ENCODE data around the gene INO80.

The INO80 gene

DNA sequence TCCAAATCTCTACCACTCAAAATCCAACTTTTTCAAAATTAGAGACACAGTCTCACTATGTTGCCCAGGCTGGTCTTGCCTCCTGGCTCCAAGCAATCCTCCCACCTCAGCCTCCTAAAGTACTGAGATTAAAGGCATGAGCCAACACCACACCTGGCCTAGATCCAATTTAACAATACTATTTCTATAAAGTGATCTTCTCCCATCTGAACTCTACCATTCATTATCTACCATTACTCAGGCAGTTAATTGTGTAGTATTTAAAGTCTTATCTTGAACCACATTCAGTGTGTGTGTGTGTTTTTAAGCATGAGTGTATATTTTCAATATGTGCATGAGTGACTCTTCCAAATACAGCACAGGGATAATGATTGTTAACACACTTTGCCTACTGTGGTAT is 77.0 kb downstream of the INO80 start:
- peak; percentile 82 for DNase-seq

DNA sequence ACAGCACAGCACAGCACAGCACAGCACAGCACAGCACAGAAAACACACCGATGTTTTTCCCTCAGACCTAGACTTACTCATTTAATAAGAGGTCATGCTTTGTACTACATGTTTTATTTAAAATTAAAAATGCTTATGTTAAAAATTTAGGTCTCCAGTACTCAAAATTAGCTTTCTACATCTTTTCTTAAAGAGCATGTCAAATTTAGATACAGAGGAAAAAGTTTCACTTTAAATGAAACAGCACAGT is 84.1 kb downstream of the INO80 start:
- DNase-seq = no peak

DNA sequence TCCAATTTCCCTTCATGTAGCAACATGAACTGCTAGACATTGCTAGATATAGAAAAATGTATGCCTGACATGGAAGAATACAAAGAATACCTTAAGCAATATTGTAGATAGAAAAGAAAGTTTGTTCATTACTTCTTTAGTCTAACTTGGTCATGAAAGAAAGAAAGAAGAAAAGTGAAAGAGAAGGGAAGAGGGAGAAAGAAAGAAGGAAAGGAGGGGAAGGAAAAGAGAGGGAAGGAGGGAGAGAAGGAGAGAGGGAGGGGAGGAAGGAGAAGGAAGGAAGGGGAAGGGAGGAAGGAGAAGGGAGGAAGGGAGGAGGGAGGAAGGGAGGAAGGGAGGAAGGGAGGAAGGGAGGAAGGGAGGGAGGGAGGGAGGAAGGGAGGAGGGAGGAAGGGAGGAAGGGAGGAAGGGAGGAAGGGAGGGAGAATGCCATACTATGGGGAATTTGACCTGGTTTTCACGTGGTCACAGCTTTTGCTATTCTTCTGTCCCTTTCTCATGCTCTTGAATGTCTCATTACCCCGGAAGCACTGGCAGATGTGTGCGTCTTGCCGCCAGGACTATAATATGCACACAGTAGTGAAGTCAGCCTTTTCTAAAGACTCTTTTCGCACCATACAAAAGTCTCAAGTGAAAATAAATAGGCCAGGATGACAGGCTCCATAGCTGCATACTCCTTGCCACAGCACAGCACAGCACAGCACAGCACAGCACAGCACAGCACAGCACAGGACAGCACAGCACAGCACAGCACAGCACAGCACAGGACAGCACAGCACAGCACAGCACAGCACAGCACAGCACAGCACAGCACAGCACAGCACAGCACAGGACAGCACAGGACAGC is 84.6 kb downstream of the INO80 start:
- DNase-seq = no peak

DNA sequence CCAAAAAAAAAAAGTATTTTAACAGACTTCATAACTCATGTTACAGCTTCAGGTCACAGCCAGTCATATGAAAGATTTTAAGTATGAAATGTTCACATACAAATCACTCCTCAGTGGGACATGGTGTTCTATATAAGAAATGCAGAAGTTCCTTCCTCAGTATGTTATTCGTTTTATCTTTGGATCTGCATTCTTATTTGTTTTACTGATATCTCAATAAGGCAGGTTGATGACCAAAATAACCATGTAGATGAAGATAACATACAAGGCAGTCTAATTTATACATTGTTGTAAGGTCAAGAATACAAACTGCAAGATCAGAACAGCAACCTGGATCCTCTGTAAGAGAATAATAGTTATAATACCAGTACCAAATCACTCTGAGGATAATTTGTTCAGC is 87.2 kb downstream of the INO80 start:
- DNase-seq = peak; percentile 26

DNA sequence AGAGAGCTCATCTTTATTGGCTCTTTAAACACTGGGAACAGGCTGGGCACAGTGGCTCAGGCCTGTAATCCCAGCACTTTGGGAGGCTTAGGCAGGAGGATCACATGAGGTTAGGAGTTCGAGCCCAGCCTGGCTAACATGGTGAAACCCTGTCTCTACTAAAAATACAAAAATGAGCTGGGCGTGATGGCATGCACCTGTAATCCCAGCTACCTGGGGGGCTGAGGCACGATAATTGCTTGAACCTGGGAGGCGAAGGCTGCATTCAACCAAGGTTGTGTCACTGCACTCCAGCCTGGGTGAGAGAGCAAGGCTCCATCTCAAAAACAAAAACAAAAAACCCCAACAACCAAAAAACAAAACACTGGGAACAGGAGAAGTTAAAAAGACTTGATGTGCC is 90.7 kb downstream of the INO80 start:
- DNase-seq = no peak

- no peak for DNase-seq
These were observed 91.2 kb downstream of the INO80 start for GRCh38 chr15:41024885-41025284.

DNA sequence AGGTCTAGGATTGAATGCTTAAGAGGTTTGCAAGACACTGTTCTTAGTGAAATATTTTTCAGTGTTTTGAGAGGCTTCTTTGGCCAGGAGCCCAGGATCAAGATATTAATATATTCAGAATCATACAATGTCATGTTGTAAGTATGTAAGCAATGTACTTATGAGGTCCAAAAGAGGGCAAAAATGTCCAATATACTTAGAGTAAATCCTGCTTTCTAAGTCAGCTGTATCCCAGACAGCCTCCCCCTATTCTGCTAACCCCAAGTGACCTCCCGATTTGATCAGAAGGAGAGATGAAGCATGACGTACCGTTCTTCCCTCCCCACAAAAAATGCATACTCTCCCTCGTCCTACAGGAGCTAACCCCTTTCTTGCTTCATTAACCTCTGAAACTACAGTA is 91.9 kb downstream of the INO80 start:
- no peak for DNase-seq

DNA sequence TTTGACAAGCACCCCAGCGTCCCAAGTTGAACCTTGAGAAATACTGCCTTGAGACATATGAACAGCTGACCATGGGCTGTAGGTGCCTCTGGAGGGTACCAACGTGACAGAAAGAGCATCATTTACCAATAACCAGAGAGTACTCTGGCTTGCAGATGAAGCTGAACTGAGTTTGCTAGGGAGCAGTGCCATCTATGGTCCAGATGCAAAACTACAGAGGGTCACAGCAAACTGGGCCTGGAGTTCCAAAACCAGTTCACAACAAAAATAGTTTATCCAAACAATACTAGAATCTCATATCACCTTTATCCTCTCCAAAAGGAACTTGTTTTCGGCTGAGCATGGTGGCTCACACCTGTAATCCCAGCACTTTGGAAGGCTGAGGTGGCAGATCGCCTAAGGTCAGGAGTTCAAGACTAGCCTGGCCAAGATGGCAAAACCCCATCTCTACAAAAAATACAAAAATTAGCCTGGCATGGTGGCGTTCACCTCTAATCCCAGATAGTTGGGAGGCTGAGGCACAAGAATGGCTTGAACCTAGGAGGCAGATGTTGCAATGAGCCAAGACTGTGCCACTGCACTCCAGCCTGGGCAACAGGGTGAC is 93.5 kb downstream of the INO80 start:
- peak; percentile 71 for DNase-seq

DNA sequence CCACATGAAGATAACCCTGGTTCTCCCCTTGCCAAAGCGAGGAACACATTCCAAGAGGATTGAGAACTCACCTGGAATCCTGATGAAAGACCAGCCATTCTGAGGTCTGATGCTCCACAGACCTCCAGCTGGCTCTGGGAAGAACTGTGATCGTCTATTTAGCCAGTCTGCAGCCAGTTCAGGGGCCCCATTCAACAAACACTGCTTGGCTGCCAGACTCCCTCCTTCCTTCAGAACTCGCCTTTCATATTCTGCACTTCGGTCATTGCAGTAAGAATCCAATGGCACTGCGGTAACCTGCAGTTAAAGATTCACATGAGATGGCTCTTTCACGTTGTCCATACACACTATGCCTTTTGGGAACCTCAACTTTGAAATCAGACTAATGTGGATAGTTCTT is 95.3 kb downstream of the INO80 start:
- DNase-seq = no peak

- no peak for DNase-seq
These were observed 95.8 kb downstream of the INO80 start for GRCh38 chr15:41020311-41020710.

GRCh38 chr15:41019174-41019573 is 96.9 kb downstream of the INO80 start:
- no peak for DNase-seq

DNA sequence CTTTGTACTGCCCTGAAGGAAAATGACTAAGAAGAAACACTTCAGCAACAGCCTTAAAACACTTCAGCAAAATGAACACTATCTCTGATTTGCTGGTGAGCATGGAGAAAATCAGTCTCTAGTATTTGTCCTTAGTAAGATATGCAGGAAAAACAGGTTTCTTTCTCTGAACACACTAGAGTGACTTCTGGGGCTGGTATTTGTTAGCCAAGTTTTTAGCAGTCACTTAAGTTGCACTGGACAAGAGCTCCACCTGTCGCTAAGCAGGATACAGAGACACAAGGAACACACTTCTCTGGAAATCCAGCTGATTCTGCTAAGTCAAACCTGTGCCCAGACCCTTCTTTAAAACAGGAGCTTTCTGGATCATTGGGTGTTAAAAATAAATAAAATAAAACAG is 97.5 kb downstream of the INO80 start:
- DNase-seq = peak; percentile 27

DNA sequence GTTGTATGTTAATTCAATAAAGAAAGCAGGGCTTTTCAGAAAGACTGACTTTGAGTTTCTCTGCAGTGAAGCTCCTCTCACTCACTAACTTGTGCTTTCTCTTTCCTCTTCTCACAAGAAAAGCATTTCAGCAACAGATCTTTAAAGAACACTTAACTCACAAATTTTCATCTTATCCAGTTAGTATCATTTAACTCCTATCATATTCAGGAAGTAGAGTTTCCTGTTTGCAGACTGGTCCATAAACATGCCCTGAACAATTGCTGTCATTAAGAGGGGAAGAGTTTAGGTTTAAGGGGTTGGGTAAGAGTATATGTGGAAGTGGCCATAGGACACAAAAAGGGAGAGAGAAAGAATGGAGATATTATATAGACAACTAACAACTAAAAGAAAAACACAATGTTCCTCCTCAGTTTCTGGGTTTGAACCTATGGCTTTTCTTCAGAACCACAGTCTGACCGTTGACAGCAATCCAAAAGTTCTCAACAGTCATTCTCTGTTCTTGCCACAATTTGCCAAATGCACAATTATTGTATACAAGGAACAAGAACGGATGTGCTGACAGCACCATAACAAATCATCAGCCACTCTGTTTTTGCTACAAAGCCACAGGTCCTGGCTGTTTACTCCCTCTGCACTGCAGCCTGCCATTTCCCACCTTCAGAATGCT is 98.9 kb downstream of the INO80 start:
- no peak for DNase-seq

DNA sequence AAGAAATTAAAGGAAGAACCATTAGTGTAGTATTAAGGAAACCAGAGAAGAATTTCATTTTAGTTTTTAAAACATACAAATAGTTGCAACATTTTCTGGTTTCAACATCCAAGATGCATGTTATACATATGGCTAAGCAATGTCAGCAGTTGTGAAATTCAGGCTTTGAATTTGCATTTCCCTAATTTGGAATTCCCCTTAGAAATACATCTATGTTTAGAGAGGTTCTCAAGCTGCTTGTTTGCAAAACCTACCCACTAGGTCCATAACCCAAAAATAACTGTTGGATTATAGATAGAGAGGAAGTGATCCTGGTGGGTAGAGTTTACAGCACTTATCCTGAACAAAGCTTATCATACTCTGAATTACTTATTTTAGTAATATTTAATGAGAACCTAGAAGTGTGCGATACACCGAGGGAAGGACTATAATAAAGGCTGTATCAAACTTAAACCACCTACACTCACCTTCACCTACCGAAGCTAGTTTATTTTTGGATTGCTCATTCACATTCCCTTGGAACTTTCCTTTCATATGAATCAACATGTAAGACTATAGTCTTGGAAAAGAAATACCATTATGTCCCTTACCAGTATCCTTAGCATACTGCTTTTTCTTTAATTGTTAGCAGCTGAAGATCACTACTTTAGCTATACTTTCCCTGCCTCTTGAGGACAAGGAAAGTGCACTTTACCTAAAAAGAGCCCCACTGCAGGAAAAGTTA is 102.2 kb downstream of the INO80 start:
- DNase-seq = peak; percentile 46

- peak; percentile 56 for DNase-seq
These were observed 104.8 kb downstream of the INO80 start for GRCh38 chr15:41011055-41011815.

DNA sequence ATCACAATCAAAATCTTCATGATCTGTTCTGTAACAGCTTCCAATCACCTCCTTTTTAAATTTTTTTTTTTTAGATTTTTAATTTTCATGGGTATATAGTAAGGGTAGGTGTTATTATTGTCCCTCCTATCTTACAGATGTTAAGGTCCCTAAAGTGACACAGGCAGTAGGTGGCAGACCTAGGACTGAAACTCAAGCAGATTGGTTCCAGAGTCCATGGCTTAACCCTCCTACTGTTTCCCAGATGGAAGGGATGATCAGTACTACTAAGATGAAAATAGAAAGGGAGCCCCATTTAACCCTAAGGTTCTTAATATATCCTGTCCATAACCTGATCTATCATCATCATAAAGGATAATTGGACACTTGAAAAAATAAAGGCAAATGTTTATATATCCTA is 105.7 kb downstream of the INO80 start:
- no peak for DNase-seq

DNA sequence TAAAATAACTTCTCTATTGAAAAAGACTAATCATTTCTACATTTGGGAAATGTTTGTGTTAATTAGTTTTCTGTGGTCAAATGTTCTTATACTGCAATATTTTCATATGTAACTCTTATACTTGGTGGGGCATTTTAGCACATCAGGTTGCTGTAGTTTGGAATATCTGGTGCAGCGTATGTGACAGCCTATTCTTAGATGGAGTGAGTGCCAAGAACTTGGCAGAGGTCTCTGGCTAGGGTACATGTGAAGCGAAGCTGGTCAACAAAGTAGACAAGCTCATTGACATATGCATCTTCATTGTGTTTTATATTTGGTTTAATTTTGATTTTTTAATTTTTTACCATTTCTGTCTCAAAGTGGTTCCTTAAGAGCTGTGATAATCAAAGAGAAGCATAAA is 109.6 kb downstream of the INO80 start:
- no peak for DNase-seq

- DNase-seq = no peak
These were observed 111.6 kb downstream of the INO80 start for GRCh38 chr15:41004490-41004889.

DNA sequence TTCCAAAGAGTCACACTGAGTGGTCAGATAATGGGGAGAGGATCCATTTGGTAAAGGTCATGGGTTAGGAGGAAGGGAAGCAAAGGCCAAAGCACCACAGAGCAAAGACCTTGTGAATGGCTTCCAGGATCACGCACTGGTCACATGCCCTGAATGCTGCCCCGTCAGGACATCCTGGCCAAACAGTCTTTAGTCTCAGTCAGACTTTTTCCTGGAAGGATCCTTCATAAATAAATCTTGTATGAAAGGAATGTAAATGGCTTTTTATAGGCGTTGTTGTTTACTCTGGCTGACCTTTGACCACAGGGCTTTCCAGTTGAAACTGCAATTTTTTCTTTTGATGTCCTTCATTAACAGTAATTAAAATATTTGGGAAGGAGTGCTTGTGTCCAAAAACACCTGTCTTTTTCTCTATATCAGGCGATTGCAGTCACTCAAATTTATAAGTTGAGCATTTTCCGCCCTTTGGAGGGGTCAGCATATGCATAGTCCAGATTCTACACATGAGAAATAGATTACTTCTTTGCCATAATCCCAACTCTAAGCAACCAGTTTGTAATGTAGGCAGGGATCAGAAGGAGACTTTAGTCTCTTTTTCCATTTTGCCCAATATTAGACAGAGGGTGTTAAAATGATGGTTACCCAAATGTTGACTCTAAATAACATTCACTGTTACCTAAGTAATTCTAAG is 114.4 kb downstream of the INO80 start:
- no peak for DNase-seq

DNA sequence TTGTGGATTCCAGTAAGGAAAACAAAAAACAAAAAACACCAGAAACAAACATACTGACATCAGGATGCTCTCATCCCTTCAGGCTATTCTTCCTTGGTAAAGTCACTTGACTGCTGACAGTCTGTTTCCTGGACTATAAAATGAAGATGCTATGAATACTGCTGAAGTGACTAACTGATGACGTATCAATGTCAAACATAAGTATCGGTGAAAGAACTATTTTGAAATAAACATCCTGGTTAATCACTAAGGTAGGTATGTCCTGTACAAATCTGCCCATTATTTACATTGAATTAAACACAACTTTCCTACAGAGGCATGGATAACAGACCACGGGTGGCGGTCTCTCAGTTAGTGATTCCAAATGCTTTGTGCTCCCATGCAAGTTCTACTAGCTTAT is 116.9 kb downstream of the INO80 start:
- no peak for DNase-seq

DNA sequence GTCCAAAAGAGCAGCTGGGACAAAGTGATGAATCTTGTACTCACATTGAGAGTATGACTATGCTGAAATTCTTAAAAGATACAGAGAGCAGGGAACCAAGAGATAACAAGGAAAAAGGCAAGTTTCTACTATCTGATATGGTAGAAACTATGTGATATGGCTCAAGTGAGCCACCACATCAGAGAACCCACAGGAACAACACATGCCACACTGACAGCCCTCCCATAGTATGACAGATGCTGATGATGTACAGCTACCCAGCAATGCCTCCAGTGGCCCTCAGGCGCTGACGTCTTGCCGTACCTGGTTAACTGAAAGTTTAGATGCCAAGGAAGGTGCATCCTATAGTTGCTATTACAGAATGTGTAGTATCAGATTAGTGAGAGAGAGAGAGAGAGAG is 120.4 kb downstream of the INO80 start:
- peak; percentile 52 for DNase-seq

DNA sequence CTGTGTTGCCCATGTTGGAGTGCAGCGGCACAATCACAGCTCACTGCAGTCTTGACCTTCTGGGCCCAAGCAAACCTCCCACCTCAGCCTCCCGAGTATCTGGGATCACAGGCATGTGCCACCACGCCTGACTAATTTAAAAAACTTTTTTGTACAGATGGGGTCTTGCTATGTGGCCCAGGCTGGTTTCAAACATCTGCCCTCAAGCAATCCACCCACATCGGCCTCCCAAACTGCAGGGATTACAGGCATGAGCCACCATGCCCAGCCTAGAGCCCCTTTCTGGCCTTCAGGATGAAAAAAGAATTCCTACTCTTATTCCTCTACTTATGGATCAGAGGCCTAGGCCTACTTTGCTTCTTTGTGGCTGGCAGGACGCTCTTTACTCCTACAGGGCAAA is 123.3 kb downstream of the INO80 start:
- DNase-seq = no peak
